T-helper 22 cell (primary cell): Measurements from ENCODE around the gene JSRP1.

Experiments
- DNase-seq: peaks from one replicate; pipeline ENCODE4 v3.0.0-alpha.2; 2020; ENCODE audit warnings: low read depth

Gene JSRP1, protein sequence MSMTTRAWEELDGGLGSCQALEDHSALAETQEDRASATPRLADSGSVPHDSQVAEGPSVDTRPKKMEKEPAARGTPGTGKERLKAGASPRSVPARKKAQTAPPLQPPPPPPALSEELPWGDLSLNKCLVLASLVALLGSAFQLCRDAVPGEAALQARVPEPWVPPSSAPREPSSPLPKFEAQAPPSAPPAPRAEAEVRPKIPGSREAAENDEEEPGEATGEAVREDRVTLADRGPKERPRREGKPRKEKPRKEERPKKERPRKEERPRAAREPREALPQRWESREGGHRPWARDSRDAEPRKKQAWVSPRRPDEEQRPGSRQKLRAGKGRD

DNA sequence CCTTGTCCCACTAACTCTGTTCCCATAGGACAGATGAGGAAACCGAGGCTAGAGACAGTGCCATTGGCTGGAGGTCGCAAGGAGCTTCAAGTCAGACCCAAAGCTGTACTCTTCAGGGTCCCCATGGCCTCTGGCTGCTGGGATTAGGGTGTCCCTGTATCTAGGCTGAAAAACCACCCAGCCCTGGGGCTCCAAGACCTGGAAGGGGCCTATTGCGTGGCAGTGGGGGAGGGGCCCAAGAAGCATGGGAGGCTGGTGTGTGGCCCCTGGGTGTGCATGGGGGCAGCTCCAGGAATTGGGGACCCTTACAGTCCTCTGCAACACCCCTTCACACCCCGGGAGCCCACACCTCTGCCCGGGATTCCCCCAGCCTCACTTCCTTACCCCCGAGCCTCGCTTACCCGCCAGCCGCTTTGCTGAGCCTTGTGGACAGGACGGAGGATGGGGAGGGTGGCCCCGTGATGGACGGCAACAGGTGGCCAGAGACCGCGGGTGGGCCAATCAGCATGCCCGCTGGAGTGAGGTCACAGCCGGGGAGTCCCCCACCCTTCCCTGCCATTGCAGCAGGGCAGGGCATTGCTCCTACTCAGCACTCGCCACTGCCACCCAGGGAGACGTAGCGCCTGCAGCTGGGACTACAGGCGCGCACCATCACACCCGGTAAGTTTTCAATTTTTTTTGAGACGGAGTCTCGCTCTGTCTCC lies at the start of gene JSRP1:
Gene JSRP1, minus strand, starts transcription at position 436 of the 704 bp plus-strand sequence. CDS start 1,103 bp downstream, outside the sequence.
- DNase-seq: no peak

- no peak for DNase-seq
Observed at GRCh38 chr19:2305452-2306280, 49.4 kb upstream of the JSRP1 start.

GRCh38 chr19:2303211-2303798 lies 47.1 kb upstream of the JSRP1 start:
- no peak for DNase-seq

DNA sequence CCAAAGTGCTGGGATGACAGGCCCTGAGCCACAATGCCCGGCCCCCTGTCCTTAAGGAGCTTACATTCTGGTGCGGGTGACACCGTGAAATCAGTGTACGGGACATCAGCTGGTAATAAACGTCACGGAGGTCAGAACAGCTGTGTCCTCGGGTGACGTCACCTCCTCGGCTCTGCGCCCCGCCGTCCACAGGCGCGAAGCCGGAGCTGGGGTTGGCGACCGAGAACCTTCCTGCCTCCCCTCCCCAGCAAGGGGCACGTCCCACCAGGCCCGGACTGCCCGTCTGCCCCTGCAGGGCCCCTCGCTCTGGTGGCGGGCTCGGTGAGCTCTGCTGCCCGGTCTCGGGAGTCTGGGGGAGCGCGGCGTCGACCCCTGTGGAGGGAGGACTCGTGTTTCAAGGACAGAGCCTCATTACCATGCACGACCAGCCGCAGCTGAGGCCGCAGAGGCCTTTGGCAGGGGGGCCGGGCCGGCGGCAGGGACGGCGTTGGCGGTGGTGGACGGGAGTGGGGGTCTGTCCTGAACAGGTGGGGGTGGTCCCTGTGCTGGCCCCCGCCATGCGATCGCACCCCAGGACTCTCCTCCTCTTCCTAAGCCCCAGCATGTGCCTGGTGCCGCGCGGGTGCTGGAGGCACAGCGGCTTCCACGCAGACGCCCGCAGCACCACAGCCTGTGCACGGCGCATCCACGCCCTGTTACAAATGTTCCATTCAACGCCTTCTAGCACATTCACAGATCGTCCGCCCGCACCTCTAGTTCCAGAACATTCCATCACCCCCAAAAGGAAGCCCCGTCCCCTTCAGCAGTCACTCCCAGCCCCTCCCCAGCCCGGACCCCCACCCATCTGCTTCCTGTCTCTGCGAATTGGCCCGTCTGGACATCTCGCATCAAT lies 46.3 kb upstream of the JSRP1 start:
- DNase-seq: no peak

DNA sequence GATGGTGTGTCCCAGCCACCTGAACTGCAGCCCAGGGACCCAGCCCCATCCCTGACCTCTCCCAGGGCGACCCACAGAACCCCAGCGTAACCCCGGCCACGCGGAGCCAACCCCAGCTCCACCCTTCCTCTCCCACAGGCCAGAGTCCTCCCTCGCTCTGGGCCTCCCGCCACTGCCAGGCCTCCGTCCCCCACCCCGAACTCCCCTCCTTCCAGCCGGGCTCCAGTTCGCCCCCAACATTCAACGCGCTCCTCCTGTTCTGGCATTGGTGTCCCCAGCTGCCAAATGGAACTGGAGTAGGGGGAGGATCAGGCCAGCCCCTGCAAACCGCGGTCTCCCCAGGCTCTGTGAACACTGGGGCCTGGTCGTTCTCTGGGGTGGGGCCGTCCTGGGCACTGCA lies 44.3 kb upstream of the JSRP1 start:
- no peak for DNase-seq

GRCh38 chr19:2296141-2296540 lies 39.9 kb upstream of the JSRP1 start:
- no peak for DNase-seq

DNA sequence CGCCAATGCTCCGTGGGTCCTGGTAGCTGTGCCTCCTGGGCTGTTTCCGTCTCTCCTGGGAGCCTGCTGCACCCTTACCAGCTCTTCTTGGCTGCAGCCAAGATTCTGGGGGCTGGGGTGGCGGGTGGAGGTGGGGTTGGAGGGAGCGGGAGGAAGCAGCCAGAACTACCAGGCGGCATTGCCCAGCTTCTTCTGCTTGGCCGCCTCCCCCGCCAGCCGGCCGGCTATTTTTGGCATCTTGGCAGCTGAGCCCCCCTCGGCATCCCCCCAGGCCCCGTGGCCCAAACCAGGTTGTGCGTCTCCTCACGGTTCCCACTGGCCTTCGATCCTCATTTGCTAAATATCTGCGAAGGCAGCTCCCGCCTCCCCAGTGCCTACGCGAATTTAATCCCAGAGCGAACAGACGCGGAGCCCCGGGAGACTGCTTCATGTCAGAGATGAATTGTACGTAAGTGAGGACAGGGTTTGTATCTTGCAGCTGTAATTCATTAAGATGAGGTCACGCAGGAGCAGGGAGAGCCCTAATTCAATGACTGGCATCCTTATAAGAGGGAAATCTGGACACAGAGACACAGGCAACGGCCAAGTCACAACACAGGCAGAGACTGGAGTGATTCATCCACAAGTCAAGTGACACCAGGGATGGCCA lies 38.6 kb upstream of the JSRP1 start:
- DNase-seq: no peak

GRCh38 chr19:2291185-2291751 lies 35.1 kb upstream of the JSRP1 start:
- no peak for DNase-seq

- no peak for DNase-seq
Observed at GRCh38 chr19:2290441-2291184, 34.4 kb upstream of the JSRP1 start.

DNA sequence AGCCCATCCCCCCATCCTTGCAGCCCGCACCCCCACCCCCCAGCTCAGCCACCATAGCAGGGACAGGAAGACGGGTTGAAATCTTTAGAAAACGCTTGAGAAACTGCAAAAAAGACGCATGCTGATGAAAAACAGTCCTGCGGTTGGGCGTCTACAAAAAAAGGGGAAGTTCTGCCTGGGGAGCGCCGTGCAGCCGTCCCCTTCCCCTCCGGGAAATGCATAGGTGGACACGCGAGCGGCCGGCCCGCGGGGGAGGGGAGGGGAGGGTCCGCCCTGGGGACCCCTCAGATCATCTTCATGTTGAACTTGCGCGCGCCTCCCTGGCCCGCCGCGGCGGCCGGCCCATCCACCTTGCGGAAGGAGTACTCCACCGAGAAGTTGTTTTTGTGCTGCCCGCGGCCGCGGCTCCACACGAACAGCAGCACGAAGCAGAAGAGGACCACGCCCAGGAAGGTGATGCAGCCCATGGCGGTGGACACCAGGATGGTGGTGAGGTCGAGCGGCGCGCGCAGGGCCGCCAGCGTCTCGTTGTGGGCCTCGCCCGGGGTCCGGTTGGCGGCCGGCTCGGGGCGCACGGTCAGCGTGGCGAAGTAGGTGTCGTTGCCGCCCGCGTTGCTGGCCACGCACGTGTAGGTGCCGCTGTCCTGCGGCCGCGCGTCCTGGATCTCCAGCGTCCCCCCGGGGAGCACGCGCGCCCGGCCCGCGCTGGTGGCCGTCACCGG lies 33.7 kb upstream of the JSRP1 start:
- DNase-seq: no peak

DNA sequence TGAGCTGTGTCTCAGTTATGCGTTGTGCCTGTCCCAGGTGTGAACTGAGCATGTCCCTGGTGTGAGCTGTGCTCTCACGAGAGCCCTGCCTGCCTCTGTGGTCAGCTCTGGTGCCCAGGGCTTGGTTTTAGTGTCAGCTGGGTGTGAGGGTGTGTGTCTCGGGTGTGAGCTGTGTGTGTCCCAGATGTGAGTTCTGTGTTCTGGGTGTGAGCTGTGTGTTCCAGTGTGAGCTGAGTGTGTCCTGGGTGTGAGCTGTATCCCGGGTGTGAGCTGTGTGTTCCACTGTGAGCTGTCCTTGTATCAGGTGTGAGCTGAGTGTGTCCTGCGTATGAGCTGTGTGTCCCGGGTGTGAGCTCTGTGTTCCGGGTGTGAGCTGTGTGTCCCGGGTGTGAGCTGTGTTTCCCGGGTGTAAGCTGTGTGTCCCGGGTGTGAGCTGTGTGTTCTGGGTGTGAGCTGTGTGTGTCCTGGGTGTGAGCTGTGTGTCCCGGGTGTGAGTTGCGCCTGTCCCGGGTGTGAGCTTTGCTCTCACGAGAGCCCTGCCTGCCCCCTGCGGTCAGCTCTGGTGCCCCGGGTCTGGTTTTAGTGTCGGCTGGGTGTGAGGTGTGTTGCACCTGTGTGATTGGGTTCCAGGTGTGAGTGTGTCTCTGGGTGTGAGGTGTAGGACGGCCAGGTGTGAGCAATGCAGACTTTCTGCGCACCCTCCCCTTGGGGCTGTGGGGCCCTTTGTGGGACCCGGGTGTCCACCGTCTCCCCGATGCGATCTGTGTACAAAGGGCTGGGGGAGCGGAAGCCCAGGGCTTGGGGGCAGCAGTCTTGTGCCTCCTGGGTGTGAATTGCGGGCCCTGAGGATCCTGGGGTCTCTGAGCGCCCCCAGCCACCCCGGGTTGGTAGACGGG lies 32.8 kb upstream of the JSRP1 start:
- no peak for DNase-seq

GRCh38 chr19:2288338-2288817 lies 32.2 kb upstream of the JSRP1 start:
- no peak for DNase-seq

GRCh38 chr19:2287585-2288337 lies 31.5 kb upstream of the JSRP1 start:
- no peak for DNase-seq

GRCh38 chr19:2286402-2287140 lies 30.4 kb upstream of the JSRP1 start:
- DNase-seq: no peak

DNA sequence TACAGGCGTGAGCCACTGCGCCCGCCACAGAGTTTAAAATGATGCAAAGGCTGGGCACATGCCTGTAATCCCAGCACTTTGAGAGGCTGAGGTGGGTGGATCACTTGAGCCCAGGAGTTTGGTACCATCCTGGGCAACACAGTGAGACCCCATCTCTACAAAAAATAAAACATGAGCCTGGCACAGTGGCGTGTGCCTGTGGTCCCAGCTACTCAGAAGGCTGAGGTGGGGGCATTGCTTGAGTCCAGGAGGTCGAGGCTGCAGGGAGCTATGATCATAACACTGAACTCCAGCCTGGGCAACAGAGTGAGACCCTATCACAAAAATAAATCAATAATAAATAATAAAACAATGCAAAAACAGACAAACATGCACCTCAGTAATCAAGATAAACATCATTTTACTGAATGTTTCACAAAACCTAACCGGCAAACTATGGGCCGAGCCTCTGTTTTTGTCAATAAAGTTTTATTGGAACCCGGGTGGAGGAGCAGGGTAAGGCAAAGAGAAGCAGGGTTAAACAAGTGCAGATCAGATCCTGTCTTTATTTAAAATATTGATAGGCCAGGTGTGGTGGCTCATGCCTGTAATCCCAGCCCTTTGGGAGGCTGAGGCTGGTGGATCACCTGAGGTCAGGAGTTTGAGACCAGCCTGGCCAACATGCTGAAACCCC lies 27.8 kb upstream of the JSRP1 start:
- no peak for DNase-seq

GRCh38 chr19:2282862-2283237 lies 26.6 kb upstream of the JSRP1 start:
- DNase-seq: no peak
